GM12878 (cell line): ENCODE data around the gene TMPRSS2.

ENCODE experiments used
- CEBPB ChIP-seq, 2 experiments: fragments of 150-350 bp in 1 of 2; IDR thresholded peaks; 2 replicates each; pipeline ENCODE4 v1.6.1; 2012 to 2014; ENCODE audit warnings: low read depth in 2 of 2, low read length in 2 of 2, borderline replicate concordance in 1 of 2, inconsistent platforms in 1 of 2
- DPF2 ChIP-seq: fragments of 450-650 bp; IDR thresholded peaks from 2 replicates; pipeline ENCODE4 v1.6.1; 2017; ENCODE audit warnings: mild to moderate bottlenecking
- EED ChIP-seq: sonication (generic); IDR thresholded peaks from 2 replicates; pipeline ENCODE4 v1.6.1; 2016; ENCODE audit warnings: antibody characterized with exemption, low read depth
- FOS ChIP-seq: IDR thresholded peaks from 3 replicates; pipeline ENCODE4 v1.6.1; 2011; ENCODE audit warnings: borderline replicate concordance; ENCODE audit not compliant: insufficient read length; ENCODE audit errors: extremely low read depth
- FOXK2 ChIP-seq: fragments of 450-650 bp; IDR thresholded peaks from 2 replicates; pipeline ENCODE4 v1.6.1; 2017; ENCODE audit warnings: mild to moderate bottlenecking, moderate library complexity
- HDGF ChIP-seq: fragments of 450-650 bp; IDR thresholded peaks from 2 replicates; pipeline ENCODE4 v1.6.1; 2016; ENCODE audit warnings: antibody characterized with exemption
- JUNB ChIP-seq: IDR thresholded peaks from 2 replicates; pipeline ENCODE4 v1.6.1; 2016; ENCODE audit warnings: antibody characterized with exemption, mild to moderate bottlenecking
- POLR2AphosphoS5 ChIP-seq: IDR thresholded peaks from 2 replicates; pipeline ENCODE4 v1.6.1; 2011; ENCODE audit warnings: mild to moderate bottlenecking, low read length, inconsistent platforms
- RAD21 ChIP-seq: IDR thresholded peaks from 2 replicates; pipeline ENCODE4 v1.6.1; 2011; ENCODE audit warnings: mild to moderate bottlenecking, low read depth, low read length, moderate library complexity; ENCODE audit not compliant: insufficient read depth
- SIN3A ChIP-seq: IDR thresholded peaks from 2 replicates; pipeline ENCODE4 v1.6.1; 2012; ENCODE audit warnings: low read depth, low read length, improper control_type of control experiment
- TAF1 ChIP-seq: IDR thresholded peaks from 2 replicates; pipeline ENCODE4 v1.6.1; 2011; ENCODE audit warnings: mild to moderate bottlenecking, low read depth, low read length, borderline replicate concordance
- ZNF274 ChIP-seq: IDR thresholded peaks from one replicate; pipeline ENCODE4 v1.8.0; 2011; ENCODE audit not compliant: insufficient read length, insufficient read depth
- TF ChIP-seq, protein P1 (sequence below), 3 experiments: IDR thresholded peaks in 2 of 3; conservative IDR thresholded peaks in 1 of 3; 2 replicates each; pipeline ENCODE4 v1.5.1; 2011; ENCODE audit warnings: low read depth in 3 of 3, low read length in 3 of 3, mild to moderate bottlenecking in 3 of 3, control low read depth in 2 of 3, moderate library complexity in 2 of 3, inconsistent platforms in 1 of 3, mixed read lengths in 1 of 3; ENCODE audit not compliant: control insufficient read depth in 2 of 3, insufficient read depth in 1 of 3; ENCODE audit errors: extremely low read depth in 1 of 3
- TF ChIP-seq, protein P2 (sequence below): IDR thresholded peaks from 2 replicates; pipeline ENCODE4 v1.6.1; 2012; ENCODE audit warnings: mild to moderate bottlenecking, low read depth, low read length

DNA sequence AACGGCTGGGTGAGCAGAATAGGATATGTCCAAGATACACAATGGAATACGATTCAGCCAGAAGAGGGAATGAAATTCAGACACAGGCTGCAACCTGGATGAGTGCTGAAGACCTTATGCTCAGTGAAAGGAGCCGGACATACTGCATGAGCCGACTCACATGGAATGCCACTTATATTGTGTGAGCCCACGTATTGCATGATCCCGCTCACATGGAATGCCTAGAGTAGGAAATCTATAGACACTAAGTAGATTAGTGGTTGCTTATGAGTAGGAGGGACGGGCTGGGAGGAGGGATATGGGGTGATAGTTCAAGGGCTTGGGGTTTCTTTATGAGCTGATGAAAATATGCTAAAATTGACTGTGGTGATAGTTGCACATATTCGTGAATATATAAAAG lies 26.8 kb downstream of the TMPRSS2 start:
- TF ChIP-seq POLR2AphosphoS5 (no peak), SIN3A (no peak), HDGF (no peak), RAD21 (no peak), CEBPB (IDR thresholded peaks at IDR 0.05; ENCODE audit: borderline replicate concordance in 1 of 2, low read depth in 2 of 2, low read length in 2 of 2) (no peak), DPF2 (no peak), JUNB (no peak), ZNF274 (no peak), TAF1 (no peak), EED (no peak), FOXK2 (no peak), FOS (no peak)
- TF ChIP-seq, protein P1, sequence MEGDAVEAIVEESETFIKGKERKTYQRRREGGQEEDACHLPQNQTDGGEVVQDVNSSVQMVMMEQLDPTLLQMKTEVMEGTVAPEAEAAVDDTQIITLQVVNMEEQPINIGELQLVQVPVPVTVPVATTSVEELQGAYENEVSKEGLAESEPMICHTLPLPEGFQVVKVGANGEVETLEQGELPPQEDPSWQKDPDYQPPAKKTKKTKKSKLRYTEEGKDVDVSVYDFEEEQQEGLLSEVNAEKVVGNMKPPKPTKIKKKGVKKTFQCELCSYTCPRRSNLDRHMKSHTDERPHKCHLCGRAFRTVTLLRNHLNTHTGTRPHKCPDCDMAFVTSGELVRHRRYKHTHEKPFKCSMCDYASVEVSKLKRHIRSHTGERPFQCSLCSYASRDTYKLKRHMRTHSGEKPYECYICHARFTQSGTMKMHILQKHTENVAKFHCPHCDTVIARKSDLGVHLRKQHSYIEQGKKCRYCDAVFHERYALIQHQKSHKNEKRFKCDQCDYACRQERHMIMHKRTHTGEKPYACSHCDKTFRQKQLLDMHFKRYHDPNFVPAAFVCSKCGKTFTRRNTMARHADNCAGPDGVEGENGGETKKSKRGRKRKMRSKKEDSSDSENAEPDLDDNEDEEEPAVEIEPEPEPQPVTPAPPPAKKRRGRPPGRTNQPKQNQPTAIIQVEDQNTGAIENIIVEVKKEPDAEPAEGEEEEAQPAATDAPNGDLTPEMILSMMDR (IDR thresholded peaks at IDR 0.05 in 2 of 3, conservative IDR thresholded peaks at IDR 0.05 in 1 of 3; ENCODE audit: control insufficient read depth in 2 of 3, extremely low read depth in 1 of 3, insufficient read depth in 1 of 3, low read depth in 3 of 3, low read length in 3 of 3): no peak
- TF ChIP-seq, protein P2, sequence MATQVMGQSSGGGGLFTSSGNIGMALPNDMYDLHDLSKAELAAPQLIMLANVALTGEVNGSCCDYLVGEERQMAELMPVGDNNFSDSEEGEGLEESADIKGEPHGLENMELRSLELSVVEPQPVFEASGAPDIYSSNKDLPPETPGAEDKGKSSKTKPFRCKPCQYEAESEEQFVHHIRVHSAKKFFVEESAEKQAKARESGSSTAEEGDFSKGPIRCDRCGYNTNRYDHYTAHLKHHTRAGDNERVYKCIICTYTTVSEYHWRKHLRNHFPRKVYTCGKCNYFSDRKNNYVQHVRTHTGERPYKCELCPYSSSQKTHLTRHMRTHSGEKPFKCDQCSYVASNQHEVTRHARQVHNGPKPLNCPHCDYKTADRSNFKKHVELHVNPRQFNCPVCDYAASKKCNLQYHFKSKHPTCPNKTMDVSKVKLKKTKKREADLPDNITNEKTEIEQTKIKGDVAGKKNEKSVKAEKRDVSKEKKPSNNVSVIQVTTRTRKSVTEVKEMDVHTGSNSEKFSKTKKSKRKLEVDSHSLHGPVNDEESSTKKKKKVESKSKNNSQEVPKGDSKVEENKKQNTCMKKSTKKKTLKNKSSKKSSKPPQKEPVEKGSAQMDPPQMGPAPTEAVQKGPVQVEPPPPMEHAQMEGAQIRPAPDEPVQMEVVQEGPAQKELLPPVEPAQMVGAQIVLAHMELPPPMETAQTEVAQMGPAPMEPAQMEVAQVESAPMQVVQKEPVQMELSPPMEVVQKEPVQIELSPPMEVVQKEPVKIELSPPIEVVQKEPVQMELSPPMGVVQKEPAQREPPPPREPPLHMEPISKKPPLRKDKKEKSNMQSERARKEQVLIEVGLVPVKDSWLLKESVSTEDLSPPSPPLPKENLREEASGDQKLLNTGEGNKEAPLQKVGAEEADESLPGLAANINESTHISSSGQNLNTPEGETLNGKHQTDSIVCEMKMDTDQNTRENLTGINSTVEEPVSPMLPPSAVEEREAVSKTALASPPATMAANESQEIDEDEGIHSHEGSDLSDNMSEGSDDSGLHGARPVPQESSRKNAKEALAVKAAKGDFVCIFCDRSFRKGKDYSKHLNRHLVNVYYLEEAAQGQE: no peak
